ENCODE data around the gene ZNF747. TPM values are rescaled to one million over a fixed set of nuclear protein-coding genes. Genes with fewer than 3 reads are reported as not detected.
A peak's percentile ranks its signal among the peaks of the same experiment; 100 is the strongest.

The ZNF747 gene
- total and polyA plus RNA-seq, 2 donors (not counting 3 experiments of a cell fraction or from before 2014, with no cell fraction given): 6.4 to 7.2 TPM

- TF ChIP-seq CTCF (IDR thresholded peaks at IDR 0.05; ENCODE audit: extremely low read depth in 1 of 2, insufficient read depth in 1 of 2, low read depth in 1 of 2, low read length in 2 of 2) (peak in 1 of 2 donors; percentile 4), GATA2 (IDR thresholded peaks at IDR 0.05; ENCODE audit: insufficient read depth, insufficient read length, low read depth, low read length) (no peak)
- dilution Hi-C loops (cut with MboI; ENCODE audit: extremely low pct_ligation_motif_present, low sequenced_read_pairs): no loop called here
- no peak overlapping the region for H3K4me3 ChIP-seq (replicated peaks in 1 of 3; ENCODE audit: insufficient read depth in 1 of 3, low read depth in 1 of 3, low read length in 3 of 3)
- H3K36me3 ChIP-seq (ENCODE audit: control insufficient read depth in 2 of 2, extremely low read depth in 1 of 2, insufficient read depth in 2 of 2, low read length in 2 of 2): no peaks in the 10 kb centered on the region
- H4K20me1 ChIP-seq (replicated peaks; ENCODE audit: control insufficient read depth, extremely low read depth, insufficient read depth, low read length): no peaks in the 10 kb centered on the region
- H3K9me1 ChIP-seq (replicated peaks; ENCODE audit: control insufficient read depth, extremely low read depth, insufficient read depth, low read length): no peaks in the 10 kb centered on the region
- no peak overlapping the region for H3K4me2 ChIP-seq (ENCODE audit: insufficient read depth, low read length)
- intact Hi-C loops (cut with micrococcal nuclease): no loop called here
- H3K27ac ChIP-seq (ENCODE audit: insufficient read depth, low read depth, low read length): no peak overlapping the region
- H3K27me3 ChIP-seq (ENCODE audit: control insufficient read depth in 2 of 2, insufficient read depth in 2 of 2, low read length in 2 of 2): peaks cover 0 to 5% of the 10 kb centered on the region in 2 experiments
- no peaks in the 10 kb centered on the region for H3K79me2 ChIP-seq (ENCODE audit: control insufficient read depth, insufficient read depth, low read length)
- H2AFZ ChIP-seq (ENCODE audit: low read depth, low read length): no peak overlapping the region
- FAIRE-seq (no peak), DNase-seq (ENCODE audit: low read depth, low spot score) (no peak)
- no TSS peak for BruUV-seq (replicated peaks)
- no peaks in the 10 kb centered on the region for H3K9me3 ChIP-seq (replicated peaks; ENCODE audit: control insufficient read depth, insufficient read depth, low read length)
- peaks cover 7% of the 10 kb centered on the region for H3K4me1 ChIP-seq (ENCODE audit: control insufficient read depth, extremely low read depth, insufficient read depth, low read length)
- H3K9ac ChIP-seq (replicated peaks; ENCODE audit: extremely low read depth, insufficient read depth, low read length): no peak overlapping the region
- ChIA-PET POLR2A (no interaction called here), CTCF (interaction anchor here (1.4 kb wide), 1 partner anchor 116 kb away, joined by 3 read pairs; no protein-coding TSS in a partner anchor)
These were observed 52.3 kb downstream of the ZNF747 start for GRCh38 chr16:30482366-30482765.

- TF ChIP-seq MAX (IDR thresholded peaks at IDR 0.05; ENCODE audit: insufficient read depth, insufficient read length) (no peak), POLR2A (IDR thresholded peaks at IDR 0.05; ENCODE audit: low read depth, low read length) (no peak), JUN (IDR thresholded peaks at IDR 0.05; ENCODE audit: borderline replicate concordance, insufficient read depth, insufficient read length, low read depth) (no peak), GATA2 (IDR thresholded peaks at IDR 0.05; ENCODE audit: insufficient read depth, insufficient read length, low read depth, low read length) (no peak)
- Histone ChIP-seq H3K9me3 (replicated peaks; ENCODE audit: control insufficient read depth, insufficient read depth, low read length) (no peaks in the 10 kb centered on the region), H2AFZ (ENCODE audit: low read depth, low read length) (no peak overlapping the region), H3K4me1 (ENCODE audit: control insufficient read depth, extremely low read depth, insufficient read depth, low read length) (peaks cover 7% of the 10 kb centered on the region), H3K4me2 (ENCODE audit: insufficient read depth, low read length) (no peak overlapping the region), H3K79me2 (ENCODE audit: control insufficient read depth, insufficient read depth, low read length) (no peaks in the 10 kb centered on the region), H3K27me3 (ENCODE audit: control insufficient read depth in 2 of 2, insufficient read depth in 2 of 2, low read length in 2 of 2) (peaks cover 0 to 5% of the 10 kb centered on the region in 2 experiments), H3K36me3 (ENCODE audit: control insufficient read depth in 2 of 2, extremely low read depth in 1 of 2, insufficient read depth in 2 of 2, low read length in 2 of 2) (no peaks in the 10 kb centered on the region), H3K4me3 (replicated peaks in 1 of 3; ENCODE audit: insufficient read depth in 1 of 3, low read depth in 1 of 3, low read length in 3 of 3) (no peak overlapping the region), H3K27ac (ENCODE audit: insufficient read depth, low read depth, low read length) (no peak overlapping the region), H3K9me1 (replicated peaks; ENCODE audit: control insufficient read depth, extremely low read depth, insufficient read depth, low read length) (no peaks in the 10 kb centered on the region), H3K9ac (replicated peaks; ENCODE audit: extremely low read depth, insufficient read depth, low read length) (no peak overlapping the region), H4K20me1 (replicated peaks; ENCODE audit: control insufficient read depth, extremely low read depth, insufficient read depth, low read length) (no peaks in the 10 kb centered on the region)
- FAIRE-seq: no peak
- intact Hi-C loops (cut with micrococcal nuclease) (no loop called here), dilution Hi-C loops (cut with MboI; ENCODE audit: extremely low pct_ligation_motif_present, low sequenced_read_pairs) (no loop called here)
- no peak for DNase-seq (ENCODE audit: low read depth, low spot score)
- BruUV-seq (replicated peaks): no TSS peak
- ChIA-PET POLR2A (no interaction called here), CTCF (no interaction called here)
These were observed 53.3 kb downstream of the ZNF747 start for GRCh38 chr16:30481381-30481780.

Small RNA genes lying within 50 kb of the gene (microRNA-seq; reads per million reads assigned to microRNA genes)
- gene MIR4518 (ENCODE audit: borderline number of aligned reads, borderline replicate concordance): not detected

Small RNA genes lying within 50 kb of the gene (small RNA-seq; reads per million reads assigned to genes)
- not detected for gene MIR4518 (ENCODE audit: insufficient read depth, insufficient read length, low read depth, low replicate concordance)
- gene RNU7-61P (ENCODE audit: insufficient read depth, insufficient read length, low read depth, low replicate concordance): not detected

Other genes with a start within 250 kb of the ZNF747 start
- gene CD2BP2, start 179.6 kb downstream of the ZNF747 start, total RNA-seq: 75.7 and 76.4 TPM in 2 replicates
- gene CD2BP2, start 179.6 kb downstream of the ZNF747 start, polyA plus RNA-seq: 35.3 and 47.2 TPM in 2 replicates
- gene TBC1D10B, start 164.4 kb downstream of the ZNF747 start, total RNA-seq: 57.4 and 63.0 TPM in 2 replicates
- 37.0 and 37.1 TPM in 2 replicates for gene TBC1D10B, start 164.4 kb downstream of the ZNF747 start, polyA plus RNA-seq
- 1.3 TPM in 1 of 2 replicates, not detected in the other for gene MYL11, start 160.1 kb downstream of the ZNF747 start, total RNA-seq
- gene MYL11, start 160.1 kb downstream of the ZNF747 start, polyA plus RNA-seq: not detected in 2 replicates
- gene SEPTIN1, start 152.3 kb downstream of the ZNF747 start, total RNA-seq: 0.75 and 1.2 TPM in 2 replicates
- gene SEPTIN1, start 152.3 kb downstream of the ZNF747 start, polyA plus RNA-seq: 0.06 and 0.07 TPM in 2 replicates
- gene ZNF48, start 139.4 kb downstream of the ZNF747 start, total RNA-seq: 15.1 and 15.3 TPM in 2 replicates
- gene ZNF48, start 139.4 kb downstream of the ZNF747 start, polyA plus RNA-seq: 16.1 TPM in 2 replicates
- gene ZNF771, start 127.3 kb downstream of the ZNF747 start, total RNA-seq: 10.3 and 11.7 TPM in 2 replicates
- 16.8 and 28.8 TPM in 2 replicates for gene ZNF771, start 127.3 kb downstream of the ZNF747 start, polyA plus RNA-seq
- gene DCTPP1, start 104.8 kb downstream of the ZNF747 start, total RNA-seq: 65.2 and 68.0 TPM in 2 replicates
- 82.0 and 88.6 TPM in 2 replicates for gene DCTPP1, start 104.8 kb downstream of the ZNF747 start, polyA plus RNA-seq
- 32.0 and 32.8 TPM in 2 replicates for gene SEPHS2, start 89.0 kb downstream of the ZNF747 start, total RNA-seq
- 19.4 and 22.9 TPM in 2 replicates for gene SEPHS2, start 89.0 kb downstream of the ZNF747 start, polyA plus RNA-seq
- not detected in 2 replicates for gene ITGAL, start 62.1 kb downstream of the ZNF747 start, total RNA-seq
- gene ITGAL, start 62.1 kb downstream of the ZNF747 start, polyA plus RNA-seq: not detected in 2 replicates
- 24.7 and 25.1 TPM in 2 replicates for gene ZNF768, start 8.3 kb downstream of the ZNF747 start, total RNA-seq
- gene ZNF768, start 8.3 kb downstream of the ZNF747 start, polyA plus RNA-seq: 24.2 and 35.2 TPM in 2 replicates
- 10.7 and 12.1 TPM in 2 replicates for gene ZNF764, start 23.5 kb upstream of the ZNF747 start, total RNA-seq
- gene ZNF764, start 23.5 kb upstream of the ZNF747 start, polyA plus RNA-seq: 5.0 and 7.9 TPM in 2 replicates
- 10.5 and 10.9 TPM in 2 replicates for gene ZNF688, start 36.9 kb upstream of the ZNF747 start, total RNA-seq
- 5.4 and 7.5 TPM in 2 replicates for gene ZNF688, start 36.9 kb upstream of the ZNF747 start, polyA plus RNA-seq
- 17.6 and 21.9 TPM in 2 replicates for gene ZNF785, start 50.8 kb upstream of the ZNF747 start, total RNA-seq
- gene ZNF785, start 50.8 kb upstream of the ZNF747 start, polyA plus RNA-seq: 7.8 and 9.7 TPM in 2 replicates
- 6.8 and 8.4 TPM in 2 replicates for gene ZNF689, start 75.5 kb upstream of the ZNF747 start, total RNA-seq
- gene ZNF689, start 75.5 kb upstream of the ZNF747 start, polyA plus RNA-seq: 7.5 and 9.2 TPM in 2 replicates
- 57.0 and 70.0 TPM in 2 replicates for gene PRR14, start 116.1 kb upstream of the ZNF747 start, total RNA-seq
- gene PRR14, start 116.1 kb upstream of the ZNF747 start, polyA plus RNA-seq: 17.0 and 20.5 TPM in 2 replicates
- 68.6 and 72.5 TPM in 2 replicates for gene FBRS, start 123.6 kb upstream of the ZNF747 start, total RNA-seq
- gene FBRS, start 123.6 kb upstream of the ZNF747 start, polyA plus RNA-seq: 15.5 and 16.3 TPM in 2 replicates
- gene SRCAP, start 164.3 kb upstream of the ZNF747 start, total RNA-seq: 67.6 and 77.7 TPM in 2 replicates
- gene SRCAP, start 164.3 kb upstream of the ZNF747 start, polyA plus RNA-seq: 9.7 and 11.0 TPM in 2 replicates
- 33.0 and 34.1 TPM in 2 replicates for gene PHKG2, start 213.6 kb upstream of the ZNF747 start, total RNA-seq
- gene PHKG2, start 213.6 kb upstream of the ZNF747 start, polyA plus RNA-seq: 48.8 and 55.4 TPM in 2 replicates
- gene CFAP119, start 227.2 kb upstream of the ZNF747 start, total RNA-seq: 6.5 and 7.2 TPM in 2 replicates
- gene CFAP119, start 227.2 kb upstream of the ZNF747 start, polyA plus RNA-seq: 9.5 and 13.7 TPM in 2 replicates
- gene RNF40, start 227.5 kb upstream of the ZNF747 start, total RNA-seq: 97.0 and 102 TPM in 2 replicates
- gene RNF40, start 227.5 kb upstream of the ZNF747 start, polyA plus RNA-seq: 60.5 and 67.6 TPM in 2 replicates